Suprapubic skin (tissue), 4 donors: Measurements from ENCODE around the gene EXTL2.

Source experiments
- EP300 ChIP-seq: sonication (generic); formaldehyde crosslinking; IDR thresholded peaks from one replicate; pipeline ENCODE4 v1.6.1; 2017; ENCODE audit warnings: antibody characterized with exemption
- POLR2A ChIP-seq, 2 donors: fragments of 450-650 bp; IDR thresholded peaks; one replicate each; pipeline ENCODE4 v1.6.1; 2017; ENCODE audit warnings: antibody characterized with exemption in 2 of 2, mild to moderate bottlenecking in 2 of 2, moderate library complexity in 2 of 2
- POLR2AphosphoS5 ChIP-seq, 3 donors: sonication (generic); formaldehyde crosslinking; IDR thresholded peaks; one replicate each; pipeline ENCODE4 v1.6.1; 2017; ENCODE audit warnings: antibody characterized with exemption in 3 of 3
- TF ChIP-seq, protein P1 (sequence below), 2 donors: fragments of 200-600 bp in 1 of 2; fragments of 450-650 bp in 1 of 2; sonication (generic) in 1 of 2; IDR thresholded peaks; one replicate each; pipeline ENCODE4 v1.5.1; 2016 to 2019; ENCODE audit warnings: antibody characterized with exemption in 2 of 2, mild to moderate bottlenecking in 1 of 2, moderate library complexity in 1 of 2

DNA sequence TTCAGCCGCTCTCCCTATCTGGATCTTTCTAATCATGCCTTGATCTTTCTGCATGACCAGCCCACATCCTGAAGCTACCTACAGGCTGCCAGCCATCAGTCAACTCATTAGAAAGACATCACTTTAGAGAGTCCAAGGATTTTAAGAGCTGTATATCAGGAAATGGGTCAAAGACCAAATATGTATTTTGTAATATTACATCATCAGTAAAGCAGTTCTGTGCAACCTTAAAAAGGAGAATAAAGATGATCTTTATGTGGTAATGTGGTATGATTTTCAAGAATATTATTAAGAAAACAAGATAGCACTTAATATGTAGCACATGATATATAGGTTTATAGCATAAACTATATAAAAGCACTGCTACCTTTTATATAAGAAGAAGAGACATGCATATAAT lies 48.9 kb upstream of the EXTL2 start:
- TF ChIP-seq POLR2AphosphoS5 (IDR thresholded peaks at IDR 0.05) = no peak
- TF ChIP-seq, protein P1, sequence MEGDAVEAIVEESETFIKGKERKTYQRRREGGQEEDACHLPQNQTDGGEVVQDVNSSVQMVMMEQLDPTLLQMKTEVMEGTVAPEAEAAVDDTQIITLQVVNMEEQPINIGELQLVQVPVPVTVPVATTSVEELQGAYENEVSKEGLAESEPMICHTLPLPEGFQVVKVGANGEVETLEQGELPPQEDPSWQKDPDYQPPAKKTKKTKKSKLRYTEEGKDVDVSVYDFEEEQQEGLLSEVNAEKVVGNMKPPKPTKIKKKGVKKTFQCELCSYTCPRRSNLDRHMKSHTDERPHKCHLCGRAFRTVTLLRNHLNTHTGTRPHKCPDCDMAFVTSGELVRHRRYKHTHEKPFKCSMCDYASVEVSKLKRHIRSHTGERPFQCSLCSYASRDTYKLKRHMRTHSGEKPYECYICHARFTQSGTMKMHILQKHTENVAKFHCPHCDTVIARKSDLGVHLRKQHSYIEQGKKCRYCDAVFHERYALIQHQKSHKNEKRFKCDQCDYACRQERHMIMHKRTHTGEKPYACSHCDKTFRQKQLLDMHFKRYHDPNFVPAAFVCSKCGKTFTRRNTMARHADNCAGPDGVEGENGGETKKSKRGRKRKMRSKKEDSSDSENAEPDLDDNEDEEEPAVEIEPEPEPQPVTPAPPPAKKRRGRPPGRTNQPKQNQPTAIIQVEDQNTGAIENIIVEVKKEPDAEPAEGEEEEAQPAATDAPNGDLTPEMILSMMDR (IDR thresholded peaks at IDR 0.05) = no peak
- no peak for TF ChIP-seq EP300
- TF ChIP-seq POLR2A (IDR thresholded peaks at IDR 0.05) = no peak
